Activated naive CD4-positive, alpha-beta T cell treated with anti-CD3 and anti-CD28 coated beads, Interleukin-2, amount 50 U/mL, for 24 hours (primary cell): ENCODE data around the gene ILF3.
A peak's percentile ranks its signal among the peaks of the same experiment; 100 is the strongest.
"Not testable (repeated sequence)": the region's sequence is repeated elsewhere in the genome, so short reads cannot be mapped to it uniquely, and the experiment has no call there.

Experiments
- H3K27ac Mint-ChIP-seq: one replicate; pipeline ENCODE4 v1.8.0; 2021; ENCODE audit warnings: mild to moderate bottlenecking, mixed read lengths
- H3K27me3 Mint-ChIP-seq: one replicate; pipeline ENCODE4 v1.8.0; 2021; ENCODE audit warnings: mixed read lengths
- H3K36me3 Mint-ChIP-seq: one replicate; pipeline ENCODE4 v1.8.0; 2021; ENCODE audit warnings: mixed read lengths
- H3K4me1 Mint-ChIP-seq: one replicate; pipeline ENCODE4 v1.8.0; 2021; ENCODE audit warnings: mixed read lengths
- H3K4me3 Mint-ChIP-seq: one replicate; pipeline ENCODE4 v1.8.0; 2021; ENCODE audit warnings: mild to moderate bottlenecking, mixed read lengths
- H3K9me3 Mint-ChIP-seq: one replicate; pipeline ENCODE4 v1.8.0; 2021; ENCODE audit warnings: mixed read lengths

ILF3 gene

GRCh38 chr19:10655457-10656312 lies 1.5 kb downstream of the ILF3 start:
- Mint-ChIP-seq H3K36me3 (peaks cover 24% of the 10 kb centered on the region), H3K4me1 (peaks cover 48% of the 10 kb centered on the region), H3K27ac (peak overlapping the region; percentile 95), H3K27me3 (no peaks in the 10 kb centered on the region), H3K9me3 (no peaks in the 10 kb centered on the region), H3K4me3 (peak overlapping the region; percentile 98)

GRCh38 chr19:10660346-10660745 lies 6.2 kb downstream of the ILF3 start:
- no peaks in the 10 kb centered on the region for H3K9me3 Mint-ChIP-seq
- H3K27ac Mint-ChIP-seq: no peak overlapping the region
- H3K4me1 Mint-ChIP-seq: peaks cover 56% of the 10 kb centered on the region
- H3K27me3 Mint-ChIP-seq: no peaks in the 10 kb centered on the region
- peaks cover 19% of the 10 kb centered on the region for H3K36me3 Mint-ChIP-seq
- peak overlapping the region; percentile 39 for H3K4me3 Mint-ChIP-seq

GRCh38 chr19:10661946-10662345 lies 7.8 kb downstream of the ILF3 start:
- Mint-ChIP-seq H3K27me3 (no peaks in the 10 kb centered on the region), H3K4me3 (peak overlapping the region; percentile 72), H3K4me1 (peaks cover 49% of the 10 kb centered on the region), H3K27ac (peak overlapping the region; percentile 4), H3K9me3 (no peaks in the 10 kb centered on the region), H3K36me3 (peaks cover 8% of the 10 kb centered on the region)

GRCh38 chr19:10662384-10663251 lies 8.5 kb downstream of the ILF3 start:
- H3K4me1 Mint-ChIP-seq: peaks cover 47% of the 10 kb centered on the region
- peak overlapping the region; percentile 72 for H3K4me3 Mint-ChIP-seq
- H3K36me3 Mint-ChIP-seq: peaks cover 6% of the 10 kb centered on the region
- H3K27ac Mint-ChIP-seq: peak overlapping the region; percentile 83
- H3K9me3 Mint-ChIP-seq: no peaks in the 10 kb centered on the region
- H3K27me3 Mint-ChIP-seq: no peaks in the 10 kb centered on the region

GRCh38 chr19:10663252-10663563 lies 9.1 kb downstream of the ILF3 start:
- not testable (repeated sequence) for H3K9me3 Mint-ChIP-seq, H3K27ac Mint-ChIP-seq, H3K27me3 Mint-ChIP-seq, H3K36me3 Mint-ChIP-seq, H3K4me3 Mint-ChIP-seq
- peaks cover 53% of the 10 kb centered on the region for H3K4me1 Mint-ChIP-seq

GRCh38 chr19:10667867-10668266 lies 13.7 kb downstream of the ILF3 start:
- H3K9me3 Mint-ChIP-seq: no peaks in the 10 kb centered on the region
- no peaks in the 10 kb centered on the region for H3K27me3 Mint-ChIP-seq
- no peak overlapping the region for H3K4me3 Mint-ChIP-seq
- H3K36me3 Mint-ChIP-seq: peaks cover 7% of the 10 kb centered on the region
- no peak overlapping the region for H3K27ac Mint-ChIP-seq
- peaks cover 52% of the 10 kb centered on the region for H3K4me1 Mint-ChIP-seq

GRCh38 chr19:10669246-10669645 lies 15.1 kb downstream of the ILF3 start:
- no peak overlapping the region for H3K4me3 Mint-ChIP-seq
- H3K36me3 Mint-ChIP-seq: peaks cover 9% of the 10 kb centered on the region
- H3K27ac Mint-ChIP-seq: peak overlapping the region; percentile 4

GRCh38 chr19:10670182-10670581 lies 16.0 kb downstream of the ILF3 start:
- Mint-ChIP-seq H3K4me1 (peaks cover 44% of the 10 kb centered on the region), H3K36me3 (peaks cover 11% of the 10 kb centered on the region), H3K9me3 (no peaks in the 10 kb centered on the region), H3K27me3 (no peaks in the 10 kb centered on the region), H3K27ac (no peak overlapping the region), H3K4me3 (no peak overlapping the region)

More at GRCh38 chr19:10669246-10669645, 15.1 kb downstream of the ILF3 start:
- Mint-ChIP-seq H3K4me1 (peaks cover 44% of the 10 kb centered on the region), H3K27me3 (no peaks in the 10 kb centered on the region), H3K9me3 (no peaks in the 10 kb centered on the region)

- H3K27ac Mint-ChIP-seq: peak overlapping the region; percentile 30
- peaks cover 11% of the 10 kb centered on the region for H3K36me3 Mint-ChIP-seq
- no peaks in the 10 kb centered on the region for H3K9me3 Mint-ChIP-seq
- peaks cover 41% of the 10 kb centered on the region for H3K4me1 Mint-ChIP-seq
- H3K4me3 Mint-ChIP-seq: no peak overlapping the region
- no peaks in the 10 kb centered on the region for H3K27me3 Mint-ChIP-seq
These were observed 17.0 kb downstream of the ILF3 start for GRCh38 chr19:10670876-10671804.

- peaks cover 11% of the 10 kb centered on the region for H3K36me3 Mint-ChIP-seq
- not testable (repeated sequence) for H3K4me3 Mint-ChIP-seq, H3K9me3 Mint-ChIP-seq, H3K27ac Mint-ChIP-seq, H3K27me3 Mint-ChIP-seq
- H3K4me1 Mint-ChIP-seq: peaks cover 35% of the 10 kb centered on the region
These were observed 17.8 kb downstream of the ILF3 start for GRCh38 chr19:10671922-10672321.

- not testable (repeated sequence) for H3K27me3 Mint-ChIP-seq, H3K27ac Mint-ChIP-seq, H3K9me3 Mint-ChIP-seq, H3K4me3 Mint-ChIP-seq, H3K36me3 Mint-ChIP-seq
- peaks cover 10% of the 10 kb centered on the region for H3K4me1 Mint-ChIP-seq
These were observed 21.1 kb downstream of the ILF3 start for GRCh38 chr19:10675214-10675613.

- no peak overlapping the region for H3K27ac Mint-ChIP-seq
- no peak overlapping the region for H3K4me3 Mint-ChIP-seq
- no peaks in the 10 kb centered on the region for H3K9me3 Mint-ChIP-seq
- peaks cover 12% of the 10 kb centered on the region for H3K36me3 Mint-ChIP-seq
- H3K4me1 Mint-ChIP-seq: no peaks in the 10 kb centered on the region
- no peaks in the 10 kb centered on the region for H3K27me3 Mint-ChIP-seq
These were observed 23.6 kb downstream of the ILF3 start for GRCh38 chr19:10677751-10678150.

GRCh38 chr19:10678813-10679212 lies 24.7 kb downstream of the ILF3 start:
- H3K36me3 Mint-ChIP-seq: peaks cover 7% of the 10 kb centered on the region
- no peak overlapping the region for H3K27ac Mint-ChIP-seq
- no peaks in the 10 kb centered on the region for H3K9me3 Mint-ChIP-seq
- H3K4me1 Mint-ChIP-seq: no peaks in the 10 kb centered on the region
- no peaks in the 10 kb centered on the region for H3K27me3 Mint-ChIP-seq
- H3K4me3 Mint-ChIP-seq: no peak overlapping the region

GRCh38 chr19:10679743-10680142 lies 25.6 kb downstream of the ILF3 start:
- Mint-ChIP-seq H3K36me3 (peaks cover 10% of the 10 kb centered on the region), H3K27ac (no peak overlapping the region), H3K4me3 (no peak overlapping the region), H3K9me3 (no peaks in the 10 kb centered on the region), H3K4me1 (no peaks in the 10 kb centered on the region), H3K27me3 (no peaks in the 10 kb centered on the region)

GRCh38 chr19:10680545-10681135 lies 26.5 kb downstream of the ILF3 start:
- Mint-ChIP-seq H3K36me3 (peaks cover 10% of the 10 kb centered on the region), H3K9me3 (no peaks in the 10 kb centered on the region), H3K4me3 (no peak overlapping the region), H3K4me1 (no peaks in the 10 kb centered on the region), H3K27me3 (no peaks in the 10 kb centered on the region), H3K27ac (peak overlapping the region; percentile 23)
